ENCODE measurements around the gene NPHS2.
"Not testable (repeated sequence)": the region's sequence is repeated elsewhere in the genome, so short reads cannot be mapped to it uniquely, and the experiment has no call there.

NPHS2 gene

DNA sequence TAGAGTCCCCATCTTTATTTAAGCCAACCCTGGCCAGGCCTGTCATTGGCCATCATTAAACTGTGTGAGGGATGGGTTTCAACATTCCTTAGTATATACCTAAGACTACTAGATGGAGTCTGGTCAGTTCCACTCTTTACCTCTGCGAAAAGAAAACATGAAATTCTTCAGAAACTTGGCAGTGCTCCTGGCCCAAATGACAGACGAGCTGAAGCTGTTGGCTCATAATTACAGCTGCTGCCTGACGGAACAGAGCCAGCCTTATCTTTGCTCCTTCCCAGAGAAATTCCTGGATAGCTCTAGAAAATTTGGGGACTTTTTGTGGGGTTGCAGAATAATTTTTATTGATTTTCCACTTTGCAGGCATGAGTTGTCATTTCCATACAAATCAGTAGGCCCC, 30.4 kb downstream of the NPHS2 start:
- Histone ChIP-seq H3K4me3 (ENCODE audit: low read depth, low read length) (no peak overlapping the region), H3K27ac (no peak overlapping the region), H3K27me3 (replicated peaks) (no peaks in the 10 kb centered on the region), H3K36me3 (replicated peaks) (no peaks in the 10 kb centered on the region)
- no peak for DNase-seq
- no peak for TF ChIP-seq CTCF (IDR thresholded peaks at IDR 0.05; ENCODE audit: low read depth, low read length, missing control alignments)
- in situ Hi-C loops (cut with HindIII; ENCODE audit: low pct_ligation_motif_present, low sequenced_read_pairs), result no loop called here

DNA sequence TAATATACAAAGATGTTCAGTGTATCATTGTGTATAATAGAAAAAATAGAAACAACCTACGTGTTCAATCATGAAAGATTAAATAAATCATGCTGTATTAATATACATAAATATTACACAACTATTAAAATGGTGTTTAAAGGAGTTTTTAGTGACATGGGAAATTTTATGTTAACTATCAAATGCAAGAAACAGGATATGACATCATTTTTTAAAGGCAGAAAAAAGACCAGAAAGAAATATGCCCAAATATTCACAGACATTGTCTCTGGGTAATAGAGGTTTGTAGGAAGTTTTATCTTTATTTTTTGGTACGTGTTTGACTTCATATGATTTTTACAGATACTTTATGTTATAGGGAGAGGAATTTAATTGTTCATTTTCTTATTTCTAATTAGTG, 34.0 kb downstream of the NPHS2 start:
- Histone ChIP-seq H3K4me3 (ENCODE audit: low read depth, low read length) (no peak overlapping the region), H3K27ac (no peak overlapping the region), H3K27me3 (replicated peaks) (no peaks in the 10 kb centered on the region), H3K36me3 (replicated peaks) (no peaks in the 10 kb centered on the region)
- in situ Hi-C loops (cut with HindIII; ENCODE audit: low pct_ligation_motif_present, low sequenced_read_pairs), result no loop called here
- no peak for DNase-seq
- no peak for TF ChIP-seq CTCF (IDR thresholded peaks at IDR 0.05; ENCODE audit: low read depth, low read length, missing control alignments)

GRCh38 chr1:179530352-179530751, 45.4 kb downstream of the NPHS2 start:
- no peak for TF ChIP-seq CTCF (IDR thresholded peaks at IDR 0.05; ENCODE audit: low read depth, low read length, missing control alignments)
- Histone ChIP-seq H3K36me3 (replicated peaks) (no peaks in the 10 kb centered on the region), H3K27me3 (replicated peaks) (no peaks in the 10 kb centered on the region), H3K27ac (no peak overlapping the region), H3K4me3 (ENCODE audit: low read depth, low read length) (no peak overlapping the region)
- DNase-seq, result no peak
- in situ Hi-C loops (cut with HindIII; ENCODE audit: low pct_ligation_motif_present, low sequenced_read_pairs), result no loop called here

DNA sequence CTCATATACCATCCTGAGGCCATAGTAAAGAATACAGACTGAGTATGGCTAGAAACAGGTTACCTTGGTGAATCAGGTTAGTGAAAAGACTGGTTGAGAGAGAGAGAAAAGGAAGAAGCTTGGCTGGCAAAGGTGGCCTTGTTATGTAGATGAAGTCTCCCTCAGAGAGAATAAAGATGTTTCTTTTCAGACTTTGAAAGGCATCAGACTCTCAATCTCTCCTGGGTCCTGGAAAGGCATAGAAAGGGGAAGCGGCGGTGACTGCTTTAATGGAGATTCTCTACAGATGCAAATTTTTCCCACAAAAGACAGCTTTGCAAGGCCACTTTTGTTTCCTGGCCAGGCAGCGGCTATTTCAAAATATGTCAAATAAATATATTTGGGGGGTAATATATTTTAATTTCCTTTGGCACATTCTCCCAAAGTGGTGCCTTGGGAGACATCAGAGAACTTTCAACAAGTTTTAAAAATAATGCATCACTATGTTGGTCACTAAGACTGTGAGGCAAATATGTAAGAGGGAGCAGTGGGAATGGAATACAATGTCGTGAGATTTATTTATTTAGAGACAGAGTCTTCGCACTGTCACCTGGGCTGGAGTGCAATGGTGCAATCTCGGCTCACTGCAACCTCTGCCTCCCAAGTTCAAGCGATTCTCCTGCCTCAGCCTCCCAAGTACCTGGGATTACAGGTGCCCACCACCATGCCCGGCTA, 46.1 kb downstream of the NPHS2 start:
- in situ Hi-C loops (cut with HindIII; ENCODE audit: low pct_ligation_motif_present, low sequenced_read_pairs), result no loop called here
- Histone ChIP-seq H3K36me3 (replicated peaks) (no peaks in the 10 kb centered on the region), H3K27ac (no peak overlapping the region), H3K4me3 (ENCODE audit: low read depth, low read length) (no peak overlapping the region), H3K27me3 (replicated peaks) (no peaks in the 10 kb centered on the region)
- no peak for TF ChIP-seq CTCF (IDR thresholded peaks at IDR 0.05; ENCODE audit: low read depth, low read length, missing control alignments)
- no peak for DNase-seq

DNA sequence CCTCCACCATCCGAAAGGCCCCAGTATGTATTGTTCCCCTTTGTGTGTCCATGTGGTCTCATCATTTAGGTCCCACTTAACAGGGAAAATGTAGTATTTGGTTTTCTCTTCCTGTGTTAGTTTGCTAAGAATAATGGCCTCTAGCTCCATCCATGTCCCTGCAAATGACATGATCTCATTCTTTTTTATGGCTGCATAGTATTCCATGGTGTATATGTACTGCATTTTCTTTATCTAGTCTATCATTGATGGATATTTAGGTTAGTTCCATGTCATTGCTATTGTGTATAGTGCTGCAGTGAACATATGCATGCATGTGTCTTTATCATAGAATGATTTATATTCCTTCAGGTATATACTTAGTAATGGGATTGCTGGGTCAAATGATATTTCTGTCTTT, 57.2 kb downstream of the NPHS2 start:
- H3K27me3 ChIP-seq (replicated peaks); DNase-seq; H3K27ac ChIP-seq; in situ Hi-C loops (cut with HindIII; ENCODE audit: low pct_ligation_motif_present, low sequenced_read_pairs); H3K36me3 ChIP-seq (replicated peaks); H3K4me3 ChIP-seq (ENCODE audit: low read depth, low read length): not testable (repeated sequence)

- no peak for TF ChIP-seq CTCF (IDR thresholded peaks at IDR 0.05; ENCODE audit: low read depth, low read length, missing control alignments)
- Histone ChIP-seq H3K27ac (no peak overlapping the region), H3K27me3 (replicated peaks) (no peaks in the 10 kb centered on the region), H3K4me3 (ENCODE audit: low read depth, low read length) (no peak overlapping the region), H3K36me3 (replicated peaks) (no peaks in the 10 kb centered on the region)
- in situ Hi-C loops (cut with HindIII; ENCODE audit: low pct_ligation_motif_present, low sequenced_read_pairs), result no loop called here
- no peak for DNase-seq
Observed at GRCh38 chr1:179516976-179517705, 58.6 kb downstream of the NPHS2 start.
